RWPE1 (cell line): ENCODE data around the gene ARSK.
"Not testable (repeated sequence)": the region's sequence is repeated elsewhere in the genome, so short reads cannot be mapped to it uniquely, and the experiment has no call there.

ENCODE experiments used
- CTCF ChIA-PET: fragments of 350-600 bp; sonication (Branson Sonifier 250); formaldehyde crosslinking; extraction: SDS; loops from one replicate; lab custom pipeline; 2021; lab: Yijun Ruan, JAX
- POLR2A ChIA-PET: fragments of 400-600 bp; formaldehyde crosslinking; extraction: SDS; loops from one replicate; lab custom pipeline; 2020; ENCODE audit warnings: antibody characterized with exemption; ENCODE audit not compliant: low non-redundant PET; lab: Yijun Ruan, JAX
- DNase-seq: peaks from one replicate; pipeline ENCODE4 v3.0.0; 2012; ENCODE audit warnings: low spot score
- H3K27ac ChIP-seq: fragments of 450-650 bp; 2 replicates; pipeline ENCODE4 v1.5.1; 2017
- TF ChIP-seq, protein P1 (sequence below): fragments of 450-650 bp; conservative IDR thresholded peaks from 2 replicates; pipeline ENCODE4 v1.5.1; 2017; ENCODE audit warnings: low read depth, mild to moderate bottlenecking

ARSK gene

DNA sequence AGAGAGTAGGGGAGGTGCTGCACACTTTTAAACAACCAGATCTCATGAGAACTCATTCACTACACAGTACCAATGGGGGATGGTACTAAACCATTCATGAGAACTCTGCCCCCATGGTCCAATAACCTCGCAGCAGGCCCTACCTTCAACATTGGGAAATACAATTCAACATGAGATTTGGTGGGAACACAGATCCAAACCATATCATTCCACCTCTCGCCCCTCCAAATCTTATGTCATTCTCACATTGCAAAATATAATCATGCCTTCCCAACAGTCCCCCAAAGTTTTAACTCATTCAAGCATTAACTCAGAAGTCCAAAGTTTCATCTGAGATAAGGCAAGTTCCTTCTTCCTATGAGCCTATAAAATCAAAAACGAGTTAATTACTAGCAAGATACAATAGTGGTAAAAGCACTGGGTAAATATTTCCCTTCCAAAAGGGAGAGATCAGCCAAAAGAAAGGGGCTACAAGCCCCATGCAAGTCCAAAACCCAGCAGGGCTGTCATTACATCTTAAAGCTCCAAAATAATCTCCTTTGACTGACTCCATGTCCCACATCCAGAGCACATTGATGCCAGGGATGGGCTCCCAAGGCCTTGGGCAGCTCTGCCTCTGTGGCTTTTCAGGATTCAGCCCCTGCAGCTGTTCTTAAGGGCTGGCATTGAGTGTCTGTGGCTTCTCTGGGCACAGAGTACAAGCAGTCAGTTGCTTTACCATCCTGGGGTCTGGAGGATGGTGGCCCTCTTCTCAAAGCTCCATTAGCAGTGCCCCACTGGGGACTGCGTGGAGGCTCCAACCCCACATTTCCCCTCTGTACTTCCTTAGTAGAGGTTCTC is 73.3 kb downstream of the ARSK start:
- ChIA-PET POLR2A (no interaction called here), CTCF (no interaction called here)
- TF ChIP-seq, protein P1, sequence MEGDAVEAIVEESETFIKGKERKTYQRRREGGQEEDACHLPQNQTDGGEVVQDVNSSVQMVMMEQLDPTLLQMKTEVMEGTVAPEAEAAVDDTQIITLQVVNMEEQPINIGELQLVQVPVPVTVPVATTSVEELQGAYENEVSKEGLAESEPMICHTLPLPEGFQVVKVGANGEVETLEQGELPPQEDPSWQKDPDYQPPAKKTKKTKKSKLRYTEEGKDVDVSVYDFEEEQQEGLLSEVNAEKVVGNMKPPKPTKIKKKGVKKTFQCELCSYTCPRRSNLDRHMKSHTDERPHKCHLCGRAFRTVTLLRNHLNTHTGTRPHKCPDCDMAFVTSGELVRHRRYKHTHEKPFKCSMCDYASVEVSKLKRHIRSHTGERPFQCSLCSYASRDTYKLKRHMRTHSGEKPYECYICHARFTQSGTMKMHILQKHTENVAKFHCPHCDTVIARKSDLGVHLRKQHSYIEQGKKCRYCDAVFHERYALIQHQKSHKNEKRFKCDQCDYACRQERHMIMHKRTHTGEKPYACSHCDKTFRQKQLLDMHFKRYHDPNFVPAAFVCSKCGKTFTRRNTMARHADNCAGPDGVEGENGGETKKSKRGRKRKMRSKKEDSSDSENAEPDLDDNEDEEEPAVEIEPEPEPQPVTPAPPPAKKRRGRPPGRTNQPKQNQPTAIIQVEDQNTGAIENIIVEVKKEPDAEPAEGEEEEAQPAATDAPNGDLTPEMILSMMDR, result no peak
- DNase-seq, result no peak
- no peak overlapping the region for H3K27ac ChIP-seq

DNA sequence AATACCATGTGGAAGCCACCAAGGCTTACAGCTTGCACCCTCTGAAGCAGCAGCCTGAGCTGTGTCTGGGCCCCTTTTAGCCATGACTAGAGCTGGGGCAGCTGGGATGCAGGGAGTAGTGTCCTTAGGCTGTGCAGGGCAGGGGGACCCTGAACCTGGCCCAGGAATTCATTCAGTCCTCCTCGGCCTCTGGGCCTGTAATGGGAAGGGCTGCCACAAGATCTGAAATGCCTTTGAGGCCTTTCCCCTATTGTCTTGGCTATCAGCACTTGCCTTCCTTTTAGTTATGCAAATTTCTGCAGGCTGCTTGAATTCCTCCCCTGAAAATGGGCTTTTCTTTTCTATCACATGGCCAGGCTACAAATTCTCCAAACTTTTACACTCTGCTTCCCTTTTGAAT is 74.0 kb downstream of the ARSK start:
- DNase-seq, result no peak
- H3K27ac ChIP-seq, result no peak overlapping the region
- POLR2A ChIA-PET, result no interaction called here
- TF ChIP-seq, protein P1, result no peak
- CTCF ChIA-PET, result interaction anchor here (0.6 kb wide), 1 partner anchor 211 kb away, joined by 3 read pairs; no protein-coding TSS in a partner anchor

DNA sequence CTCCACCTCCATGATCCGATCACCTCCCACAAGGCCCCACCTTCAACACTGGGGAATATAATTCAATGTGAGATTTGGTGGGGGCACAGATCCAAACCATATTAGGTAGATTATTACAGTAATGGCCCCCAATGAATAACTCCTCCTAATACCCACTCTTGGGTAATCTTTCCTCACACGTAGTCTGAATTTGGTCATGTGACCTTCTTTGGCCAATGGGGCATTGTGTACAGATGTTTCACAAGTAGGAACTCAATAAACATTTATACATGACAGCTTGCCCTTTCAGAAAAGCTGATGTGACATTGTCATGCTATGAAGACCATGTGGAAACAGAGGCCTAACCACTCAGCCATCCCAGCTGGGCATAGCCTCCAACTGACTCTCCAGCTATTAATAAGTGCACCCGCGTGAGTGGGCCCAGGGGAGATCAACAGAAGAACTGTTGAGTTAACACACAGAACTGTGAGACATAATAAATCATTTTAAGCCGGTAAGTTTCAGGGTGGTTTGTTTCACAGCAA is 75.6 kb downstream of the ARSK start:
- TF ChIP-seq, protein P1, result no peak
- no peak for DNase-seq
- H3K27ac ChIP-seq, result no peak overlapping the region
- ChIA-PET POLR2A (no interaction called here), CTCF (interaction anchor here (0.6 to 1.6 kb wide), 2 partner anchors 10 to 13 kb away, joined by 3 to 4 read pairs; no protein-coding TSS in a partner anchor)

DNA sequence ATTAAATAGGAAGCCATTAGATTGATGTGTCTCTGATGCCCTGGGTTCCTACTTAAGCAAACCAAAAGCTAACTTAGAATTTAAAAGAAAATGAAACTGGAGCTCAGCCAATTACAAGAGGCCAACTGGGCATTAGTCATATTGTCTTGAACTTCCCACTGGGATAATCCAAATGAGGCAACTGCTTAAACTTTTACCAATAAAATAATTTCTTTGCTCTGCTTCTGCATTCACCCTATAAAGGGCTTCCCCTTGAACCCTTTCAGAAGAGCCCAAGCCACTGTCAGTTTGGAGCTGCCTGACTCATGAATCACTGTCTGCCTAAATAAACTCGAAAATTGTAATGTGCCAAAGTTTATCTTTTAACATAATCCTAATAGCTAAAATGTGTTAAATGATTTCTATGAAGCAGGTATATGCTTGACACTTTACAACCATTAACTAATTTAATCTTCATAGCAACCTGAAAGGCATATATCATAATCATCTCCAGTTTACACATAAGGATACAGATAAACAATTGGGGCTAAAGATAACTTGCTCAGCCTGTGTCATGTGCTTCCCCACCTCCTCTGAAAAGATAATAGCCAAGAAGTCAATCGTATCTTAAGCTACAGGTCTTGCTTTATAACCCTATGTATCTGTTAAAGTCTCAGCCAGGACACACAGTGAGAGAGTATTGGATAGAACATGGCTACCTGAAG is 76.5 kb downstream of the ARSK start:
- H3K27ac ChIP-seq, result no peak overlapping the region
- ChIA-PET POLR2A (no interaction called here), CTCF (interaction anchor here (0.5 to 1.6 kb wide), 4 partner anchors 9 to 43 kb away, joined by 3 to 7 read pairs (median 6); no protein-coding TSS in a partner anchor)
- TF ChIP-seq, protein P1, result no peak
- peak; percentile 66 for DNase-seq

DNA sequence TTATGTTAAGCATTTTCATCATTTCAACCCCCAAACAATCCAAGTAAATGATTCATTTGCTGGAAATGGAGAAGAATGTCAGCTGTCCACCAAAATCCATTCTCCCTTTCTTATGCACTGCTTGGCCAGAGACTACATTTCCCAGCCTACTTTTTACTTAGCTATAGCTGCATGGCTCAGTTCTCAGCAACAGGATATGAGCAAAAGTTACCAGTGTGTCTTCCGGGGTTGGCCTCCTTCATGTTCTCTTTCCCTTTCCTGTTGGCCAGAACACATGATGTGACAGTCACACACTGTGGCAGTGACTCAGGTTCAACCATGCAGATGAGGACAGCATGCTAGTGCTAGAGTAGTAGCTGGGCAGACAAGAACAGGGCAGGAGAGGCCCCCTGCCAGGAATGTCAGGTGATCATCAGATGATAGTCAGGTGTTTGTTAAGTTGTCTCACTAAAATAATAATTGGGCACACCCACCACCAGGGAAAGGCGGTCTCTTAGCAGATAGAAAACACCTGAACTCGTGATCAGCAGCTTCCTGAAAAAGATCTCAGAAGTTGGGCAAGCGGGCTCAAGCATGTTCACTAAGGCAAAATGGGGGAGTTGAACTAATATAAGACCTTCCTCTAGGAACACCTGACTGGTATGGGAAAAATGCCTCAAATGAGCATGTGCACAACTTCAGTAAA is 77.2 kb downstream of the ARSK start:
- TF ChIP-seq, protein P1, result no peak
- DNase-seq, result no peak
- CTCF ChIA-PET, result interaction anchor here (0.5 to 1.6 kb wide), 4 partner anchors 8 to 44 kb away, joined by 3 to 7 read pairs (median 6); no protein-coding TSS in a partner anchor

DNA sequence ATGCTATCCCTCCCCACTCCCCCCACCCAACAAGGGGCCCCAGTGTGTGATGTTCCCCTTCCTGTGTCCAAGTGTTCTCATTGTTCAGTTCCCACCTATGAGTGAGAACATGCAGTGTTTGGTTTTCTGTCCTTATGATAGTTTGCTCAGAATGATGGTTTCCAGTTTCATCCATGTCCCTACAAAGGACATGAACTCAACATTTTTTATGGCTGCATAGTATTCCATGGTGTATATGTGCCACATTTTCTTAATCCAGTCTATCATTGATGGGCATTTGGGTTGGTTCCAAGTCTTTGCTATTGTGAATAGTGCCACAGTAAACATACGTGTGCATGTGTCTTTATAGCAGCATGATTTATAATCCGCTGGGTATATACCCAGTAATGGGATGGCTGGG is 78.0 kb downstream of the ARSK start:
- CTCF ChIA-PET, H3K27ac ChIP-seq, POLR2A ChIA-PET, DNase-seq: not testable (repeated sequence)

More for the DNA sequence above, 77.2 kb downstream of the ARSK start:
- no peak overlapping the region for H3K27ac ChIP-seq
- POLR2A ChIA-PET, result no interaction called here
